GM13976 (cell line): ENCODE measurements around the gene COL6A1.

ENCODE experiments used
- DNase-seq: peaks from one replicate; pipeline ENCODE4 v3.0.0; 2012; ENCODE audit warnings: low spot score
- in situ Hi-C: fragments of 300-500 bp; cut with MboI; formaldehyde crosslinking; loops from one replicate; pipeline ENCODE4 v1.12.0; 2022; ENCODE audit warnings: low sequenced_read_pairs, mixed read lengths, inconsistent platforms; ENCODE audit not compliant: unreplicated experiment
- TF ChIP-seq, protein P1 (sequence below): IDR thresholded peaks from 2 replicates; pipeline ENCODE4 v1.5.1; 2012; ENCODE audit warnings: borderline replicate concordance, mild to moderate bottlenecking; ENCODE audit not compliant: insufficient read depth; ENCODE audit errors: extremely low read depth, missing control alignments, control extremely low read depth

COL6A1 gene

DNA sequence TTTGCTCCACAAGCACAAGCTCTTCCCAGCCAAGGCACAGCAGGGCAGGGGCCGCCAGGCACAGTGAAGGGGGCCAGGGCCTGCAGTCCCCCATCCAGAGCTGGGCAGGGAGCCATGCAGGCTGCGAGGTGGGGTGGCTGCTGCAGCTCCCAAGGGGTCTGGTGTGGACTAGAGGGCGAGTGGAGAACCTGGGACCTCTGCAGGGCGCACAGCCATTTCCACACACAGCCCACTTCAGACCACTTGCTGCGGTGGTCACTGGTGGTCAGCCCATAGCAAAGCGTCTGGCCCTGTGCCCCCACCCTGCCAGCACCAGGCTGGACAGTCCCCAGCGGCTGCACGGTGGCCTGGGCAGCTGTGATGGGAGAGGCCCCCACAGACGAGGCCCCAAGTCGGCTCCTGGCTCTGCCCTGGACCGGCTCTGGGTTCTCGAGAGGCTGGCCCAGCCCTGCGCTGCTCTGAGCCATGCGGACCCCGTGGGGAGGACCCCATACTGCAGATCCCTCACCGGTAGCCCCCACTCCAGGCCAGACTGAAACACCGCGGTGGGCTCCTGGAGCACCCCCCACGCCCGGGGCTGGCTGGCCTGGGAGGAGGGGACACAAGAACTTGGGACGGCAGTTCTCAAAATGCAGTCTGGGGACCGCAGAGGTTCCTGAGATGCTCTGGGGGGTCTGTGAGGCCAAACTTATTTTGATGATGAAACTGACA, 69.3 kb downstream of the COL6A1 start:
- no peak for DNase-seq
- TF ChIP-seq, protein P1, sequence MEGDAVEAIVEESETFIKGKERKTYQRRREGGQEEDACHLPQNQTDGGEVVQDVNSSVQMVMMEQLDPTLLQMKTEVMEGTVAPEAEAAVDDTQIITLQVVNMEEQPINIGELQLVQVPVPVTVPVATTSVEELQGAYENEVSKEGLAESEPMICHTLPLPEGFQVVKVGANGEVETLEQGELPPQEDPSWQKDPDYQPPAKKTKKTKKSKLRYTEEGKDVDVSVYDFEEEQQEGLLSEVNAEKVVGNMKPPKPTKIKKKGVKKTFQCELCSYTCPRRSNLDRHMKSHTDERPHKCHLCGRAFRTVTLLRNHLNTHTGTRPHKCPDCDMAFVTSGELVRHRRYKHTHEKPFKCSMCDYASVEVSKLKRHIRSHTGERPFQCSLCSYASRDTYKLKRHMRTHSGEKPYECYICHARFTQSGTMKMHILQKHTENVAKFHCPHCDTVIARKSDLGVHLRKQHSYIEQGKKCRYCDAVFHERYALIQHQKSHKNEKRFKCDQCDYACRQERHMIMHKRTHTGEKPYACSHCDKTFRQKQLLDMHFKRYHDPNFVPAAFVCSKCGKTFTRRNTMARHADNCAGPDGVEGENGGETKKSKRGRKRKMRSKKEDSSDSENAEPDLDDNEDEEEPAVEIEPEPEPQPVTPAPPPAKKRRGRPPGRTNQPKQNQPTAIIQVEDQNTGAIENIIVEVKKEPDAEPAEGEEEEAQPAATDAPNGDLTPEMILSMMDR = no peak
- in situ Hi-C loops = no loop called here

- in situ Hi-C loops = no loop called here
- no peak for DNase-seq
- TF ChIP-seq, protein P1 = no peak
Measured at GRCh38 chr21:46051379-46051770, 69.8 kb downstream of the COL6A1 start.

DNA sequence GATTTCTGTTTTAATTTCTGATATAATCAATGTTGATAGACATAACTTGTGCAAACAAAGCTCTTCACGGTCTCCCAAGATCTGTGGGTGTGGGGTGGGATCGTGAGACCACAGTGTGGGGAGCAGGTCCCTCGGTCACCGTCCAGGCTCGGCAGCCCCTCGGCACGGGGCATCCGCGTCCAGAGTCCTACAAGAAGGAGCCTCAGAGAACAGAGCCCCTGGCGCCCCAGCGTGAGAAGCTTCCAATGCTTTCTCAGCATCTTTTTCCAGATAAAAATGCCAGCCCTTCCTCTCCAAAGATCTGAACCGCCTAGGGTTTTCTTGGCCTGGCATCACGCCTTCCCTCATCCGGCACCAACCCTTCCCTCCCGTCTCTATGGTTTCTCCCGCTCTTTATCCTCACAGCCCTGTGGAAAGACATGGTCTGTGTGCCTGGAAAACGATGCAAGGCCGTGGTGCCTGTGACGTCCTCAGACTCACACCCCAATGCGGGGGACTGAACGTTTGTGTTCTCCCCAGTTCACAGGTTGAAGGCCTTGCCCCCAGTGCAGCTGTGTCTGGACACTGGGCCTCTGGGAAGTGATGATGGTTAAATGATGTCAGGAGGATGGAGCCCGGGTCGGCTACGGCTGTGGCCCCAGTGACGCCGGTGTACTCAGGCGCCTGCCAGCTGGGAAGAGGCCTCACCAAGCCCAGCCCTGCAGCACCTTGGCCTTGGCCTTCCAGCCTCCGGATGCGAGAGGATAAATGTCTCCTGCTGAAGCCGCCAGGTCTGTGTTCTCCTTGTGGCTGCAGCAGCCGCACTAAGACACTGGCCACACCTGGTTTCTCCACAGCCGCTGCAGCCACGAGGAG, 70.5 kb downstream of the COL6A1 start:
- in situ Hi-C loops = no loop called here
- TF ChIP-seq, protein P1 = no peak
- DNase-seq = no peak

- in situ Hi-C loops = no loop called here
- no peak for DNase-seq
- TF ChIP-seq, protein P1 = no peak
Measured at GRCh38 chr21:46052703-46053651, 71.4 kb downstream of the COL6A1 start.

DNA sequence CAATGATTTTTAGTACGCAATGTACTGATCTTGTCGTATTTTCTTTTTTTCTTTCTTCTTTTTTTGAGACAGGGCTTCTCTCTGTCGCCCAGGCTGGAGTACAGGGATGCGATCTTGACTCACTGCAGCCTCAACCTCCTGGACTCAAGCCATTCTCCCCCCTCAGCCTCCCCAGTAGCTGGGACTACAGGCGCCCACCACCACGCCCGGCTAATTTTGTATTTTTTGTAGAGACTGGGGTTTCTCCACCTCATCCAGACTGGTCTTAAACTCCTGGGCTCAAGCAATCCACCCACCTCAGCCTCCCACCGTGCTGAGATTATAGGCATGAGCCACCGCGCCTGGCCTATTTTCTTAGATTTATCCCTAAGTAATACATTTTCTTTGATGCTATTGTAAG, 72.5 kb downstream of the COL6A1 start:
- in situ Hi-C loops = no loop called here
- TF ChIP-seq, protein P1 = no peak
- DNase-seq = no peak

DNA sequence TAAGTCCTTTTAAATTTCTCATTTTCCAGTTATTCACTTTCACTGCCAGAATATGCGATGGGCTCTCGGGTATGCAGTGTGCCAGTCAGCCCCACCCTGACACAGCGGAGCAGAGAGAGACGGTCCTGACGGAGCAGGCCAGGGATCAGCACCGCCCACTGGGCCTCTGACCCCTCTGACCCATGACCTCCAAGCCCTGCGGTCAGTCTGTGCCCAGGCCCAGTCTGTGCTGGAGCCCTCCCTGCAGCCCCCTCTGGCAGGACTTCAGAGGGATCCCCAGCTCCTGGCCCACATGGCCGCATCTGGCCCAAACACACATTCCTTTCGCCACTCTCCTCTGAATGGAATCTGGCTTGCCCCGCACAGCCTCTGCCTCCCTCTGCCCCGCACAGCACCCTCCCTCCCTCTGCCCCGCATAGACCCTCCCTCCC, 72.9 kb downstream of the COL6A1 start:
- no peak for DNase-seq
- TF ChIP-seq, protein P1 = no peak
- in situ Hi-C loops = no loop called here
